ENCODE measurements around the gene GALNS. TPM values are rescaled to one million over a fixed set of nuclear protein-coding genes. Genes with fewer than 3 reads are reported as not detected.

Gene GALNS
- total and polyA plus RNA-seq, 2 of the 8 experiments (the other 6 are each of a cell fraction or from before 2014, with no cell fraction given), result 8.9 to 17.8 TPM

DNA sequence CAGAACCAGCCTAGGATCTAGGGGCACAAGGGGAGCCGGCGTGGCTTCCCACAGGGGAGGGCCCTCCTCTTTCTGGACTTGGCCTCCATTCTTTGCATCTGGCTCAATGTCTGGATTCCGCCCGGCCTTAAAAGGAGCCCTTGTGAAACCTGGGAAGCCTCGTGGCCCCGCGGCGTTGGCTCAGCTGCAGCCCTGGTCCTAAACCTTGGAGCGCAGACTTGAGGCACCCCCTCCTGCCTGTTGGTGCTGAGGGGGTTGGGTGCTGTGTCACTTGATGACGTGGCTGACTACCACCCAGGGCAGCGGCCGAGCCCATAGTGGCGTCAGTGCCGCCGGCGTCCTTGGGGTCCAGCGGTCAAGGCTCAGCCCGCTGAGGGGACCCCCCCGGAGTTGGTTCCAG is 4.6 kb upstream of the GALNS start:
- Histone ChIP-seq H3K27ac (ENCODE audit: low read depth, low read length) (no peak overlapping the region), H2BK120ac (replicated peaks; ENCODE audit: low read depth, low read length) (no peak overlapping the region), H3K4ac (replicated peaks; ENCODE audit: insufficient read length, low read depth, low read length) (no peak overlapping the region), H3K9ac (replicated peaks in 1 of 4; ENCODE audit: extremely low read depth in 1 of 4, low read depth in 3 of 4, low read length in 3 of 4) (no peak overlapping the region), H2AFZ (ENCODE audit: low read length) (no peak overlapping the region), H3K79me1 (ENCODE audit: low read depth, low read length) (peaks cover 4% of the 10 kb centered on the region; the same call in 1 of the 2 replicates), H3K23ac (ENCODE audit: insufficient read length) (no peak overlapping the region), H4K20me1 (replicated peaks in 1 of 2; ENCODE audit: control insufficient read depth in 1 of 2, insufficient read depth in 2 of 2, low read length in 2 of 2) (peaks cover 3 to 4% of the 10 kb centered on the region in 2 experiments), H3K56ac (replicated peaks; ENCODE audit: insufficient read length, low read depth, low read length) (no peak overlapping the region), H3K23me2 (ENCODE audit: low read depth, low read length) (no peaks in the 10 kb centered on the region; the same call in 1 of the 2 replicates), H3K4me1 (replicated peaks in 1 of 4; ENCODE audit: control insufficient read depth in 3 of 4, insufficient read depth in 4 of 4, low read length in 3 of 4) (no peaks in the 10 kb centered on the region; a peak in 1 of 7 replicates), H2BK20ac (ENCODE audit: low read length) (no peak overlapping the region), H4K5ac (ENCODE audit: insufficient read length, low read depth, low read length) (no peak overlapping the region), H4K8ac (ENCODE audit: extremely low read depth, insufficient read depth, low read length) (no peak overlapping the region; the same call in 1 of the 2 replicates), H4K91ac (replicated peaks; ENCODE audit: insufficient read length, low read length) (no peak overlapping the region), H2BK15ac (ENCODE audit: low read length) (no peak overlapping the region), H3K79me2 (ENCODE audit: control insufficient read depth in 1 of 2, insufficient read depth in 2 of 2, low read length in 2 of 2) (peaks cover 0 to 12% of the 10 kb centered on the region in 2 experiments; a peak in 1 of 4 replicates), H2BK12ac (ENCODE audit: low read depth, low read length) (no peak overlapping the region), H3K18ac (ENCODE audit: extremely low read depth, low read length) (no peak overlapping the region), H3K27me3 (replicated peaks in 1 of 4; ENCODE audit: control insufficient read depth in 3 of 4, extremely low read depth in 1 of 4, insufficient read depth in 3 of 4, low read length in 3 of 4) (no peaks in the 10 kb centered on the region), H3K9me3 (ENCODE audit: insufficient read depth in 2 of 2, low read depth in 1 of 2, low read length in 1 of 2) (no peaks in the 10 kb centered on the region), H3K4me2 (ENCODE audit: insufficient read depth in 1 of 2, low read depth in 2 of 2, low read length in 2 of 2) (no peak overlapping the region), H2BK5ac (ENCODE audit: low read depth, low read length) (no peak overlapping the region), H3K4me3 (ENCODE audit: extremely low read depth in 1 of 4, insufficient read depth in 2 of 4, low read depth in 3 of 4, low read length in 4 of 4) (no peak overlapping the region), H3K14ac (ENCODE audit: insufficient read length) (no peak overlapping the region), H2AK5ac (ENCODE audit: low read depth, low read length) (no peak overlapping the region), H3K36me3 (ENCODE audit: control insufficient read depth in 2 of 4, insufficient read depth in 4 of 4, low read length in 3 of 4) (peaks cover 11 to 21% (median 15%) of the 10 kb centered on the region in 4 experiments)
- DNase-seq (ENCODE audit: low read depth in 1 of 2, low spot score in 2 of 2), result no peak
- no peak for TF ChIP-seq HDAC6 (IDR thresholded peaks at IDR 0.05; ENCODE audit: low read depth, low read length)
- ChIA-PET POLR2A (ENCODE audit: partially characterized antibody) (interaction anchor here (2.0 kb wide), 1 partner anchor 12 kb away, joined by 4 read pairs; no protein-coding TSS in a partner anchor), CTCF (ENCODE audit: partially characterized antibody) (no interaction called here)
- 92% methylated on average over 19 of the region's 19 CpGs; no CpG with 5 or more reads in 1 of the 2 experiments for WGBS, 2 experiments (ENCODE audit: extremely low coverage in 1 of 2, insufficient coverage in 1 of 2, insufficient read length in 1 of 2, insufficient replicate concordance in 2 of 2, low coverage in 1 of 2, low lambda C conversion rate in 2 of 2, missing lambda C conversion rate in 1 of 2)
- FAIRE-seq, result no peak
